SW480 (cell line): Measurements from ENCODE around the gene VPS41.

Experiments used
- DNase-seq: peaks from one replicate; pipeline ENCODE4 v3.0.0-alpha.2; 2016; ENCODE audit warnings: low spot score

Gene VPS41

DNA sequence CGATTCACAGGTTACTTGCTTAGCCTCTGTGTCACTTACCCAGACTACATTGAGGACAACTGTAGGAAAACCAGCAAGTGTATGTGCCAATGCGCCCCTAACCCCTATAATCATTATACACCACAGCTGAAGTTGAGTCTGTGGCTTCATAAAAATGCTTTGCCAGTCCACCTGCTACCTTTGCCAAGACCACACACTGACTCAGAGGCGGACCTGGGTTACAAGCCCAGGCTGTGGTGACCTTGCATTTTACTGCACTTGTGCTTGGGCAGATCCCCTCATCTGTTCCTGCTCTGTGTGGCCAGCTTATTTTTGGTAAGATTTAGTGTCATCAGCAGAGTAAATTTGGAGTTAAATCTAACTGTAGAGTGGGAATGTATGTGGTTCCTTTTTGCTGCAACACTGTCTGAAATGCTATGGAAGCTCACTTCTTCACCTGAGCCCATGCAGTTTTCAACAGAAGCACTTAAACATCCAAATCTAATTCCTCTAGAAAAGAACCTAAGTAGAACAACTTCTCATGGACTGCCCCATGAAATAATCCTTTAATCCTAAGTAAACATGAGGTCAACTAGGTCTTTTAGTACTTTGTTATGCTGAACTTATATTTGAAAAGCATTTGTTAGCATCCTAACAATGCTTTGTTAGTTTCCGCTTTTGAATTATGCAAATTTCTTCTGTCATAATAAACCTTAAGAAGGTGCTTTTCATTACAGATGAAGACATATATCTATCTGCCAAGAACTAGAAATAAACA, 181.6 kb downstream of the VPS41 start:
- DNase-seq = no peak

GRCh38 chr7:38723327-38723726, 185.7 kb downstream of the VPS41 start:
- DNase-seq = no peak

- DNase-seq = no peak
Measured at GRCh38 chr7:38716397-38716796, 192.6 kb downstream of the VPS41 start.

GRCh38 chr7:38709123-38709522, 199.9 kb downstream of the VPS41 start:
- no peak for DNase-seq

- DNase-seq = no peak
Measured at GRCh38 chr7:38704751-38705150, 204.2 kb downstream of the VPS41 start.

- DNase-seq = no peak
Measured at GRCh38 chr7:38704041-38704547, 204.9 kb downstream of the VPS41 start.

GRCh38 chr7:38703093-38703492, 205.9 kb downstream of the VPS41 start:
- no peak for DNase-seq

DNA sequence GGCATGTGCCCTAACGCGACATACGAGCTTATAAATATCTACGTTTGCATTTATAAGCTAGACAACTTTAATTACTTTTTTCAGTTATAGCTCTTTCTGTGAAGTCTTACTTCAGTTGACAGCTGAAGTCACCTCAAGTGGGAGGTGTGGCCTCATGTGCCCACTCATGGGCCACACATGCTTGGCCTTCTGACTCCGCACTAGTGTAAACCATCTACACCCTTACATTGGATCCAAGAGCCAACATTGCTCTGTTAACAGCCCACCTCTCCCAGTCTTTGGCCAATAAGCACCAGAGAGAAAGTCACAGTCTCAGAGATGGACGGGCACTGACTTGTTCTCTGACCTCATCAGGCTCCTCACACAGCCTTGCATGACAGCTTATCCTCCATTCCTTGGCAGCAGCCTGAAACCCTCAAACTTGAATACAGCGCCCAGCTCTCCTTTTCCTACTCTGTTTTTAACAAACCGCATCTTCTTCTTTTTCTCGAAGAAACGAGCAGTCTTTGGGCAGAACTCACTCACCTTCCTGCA, 206.9 kb downstream of the VPS41 start:
- no peak for DNase-seq

DNA sequence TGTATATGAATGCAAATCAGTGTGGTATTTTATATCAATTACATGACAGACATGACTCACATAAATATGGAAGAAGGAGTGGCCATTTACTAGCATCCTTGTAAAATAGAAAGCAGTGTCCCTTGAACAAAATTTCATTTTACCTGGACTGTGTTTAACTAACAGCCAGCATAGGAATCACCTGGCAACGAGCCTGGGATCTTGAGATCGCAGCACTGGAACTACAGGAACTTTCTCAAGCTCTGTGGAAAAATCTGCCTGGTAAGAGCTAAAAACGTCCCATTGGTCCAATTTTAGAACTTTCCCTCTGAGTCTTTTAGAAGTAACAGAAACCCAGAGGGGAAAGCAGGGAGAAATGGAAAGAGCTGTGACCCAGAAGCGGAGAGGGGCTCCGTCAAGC, 208.9 kb downstream of the VPS41 start:
- no peak for DNase-seq

- DNase-seq = no peak
Measured at GRCh38 chr7:38699471-38699870, 209.5 kb downstream of the VPS41 start.

DNA sequence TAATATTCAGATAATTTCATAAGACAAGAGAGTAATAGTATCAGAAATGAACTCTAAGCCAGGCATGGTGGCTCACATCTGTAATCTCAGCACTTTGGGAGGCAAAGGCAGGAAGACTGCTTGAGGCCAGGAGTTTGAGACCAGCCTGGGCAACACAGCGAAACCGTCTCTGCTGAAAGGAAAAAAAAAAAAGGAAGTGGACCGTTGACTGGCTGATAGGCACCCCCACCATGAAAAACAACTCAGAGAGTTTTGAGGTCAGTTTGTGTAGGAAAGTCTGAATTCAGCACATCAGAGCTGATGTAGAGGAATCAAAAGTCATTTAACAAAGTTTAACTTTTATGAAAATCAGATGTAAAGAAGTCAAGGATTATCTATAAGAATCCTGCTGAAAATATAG, 214.7 kb downstream of the VPS41 start:
- no peak for DNase-seq

DNA sequence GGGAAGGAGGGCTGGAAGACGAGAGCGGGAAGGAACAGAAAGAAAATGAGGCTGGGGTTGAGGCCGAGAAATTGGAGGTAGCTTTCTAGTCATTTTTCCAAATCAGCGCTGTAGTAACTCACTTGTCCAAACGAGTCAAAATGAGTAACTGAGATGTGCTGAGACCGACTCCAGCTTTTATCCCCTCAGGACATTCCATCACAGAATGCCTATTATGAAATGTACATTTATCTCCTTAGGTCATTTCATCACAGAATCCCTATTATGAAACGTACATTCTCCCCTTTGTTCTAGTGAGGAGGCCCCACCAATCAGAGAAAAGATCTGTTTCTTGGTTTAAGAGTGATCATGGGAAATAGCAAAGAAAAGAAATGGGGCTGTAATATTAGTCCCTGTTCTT, 222.1 kb downstream of the VPS41 start:
- DNase-seq = no peak

DNA sequence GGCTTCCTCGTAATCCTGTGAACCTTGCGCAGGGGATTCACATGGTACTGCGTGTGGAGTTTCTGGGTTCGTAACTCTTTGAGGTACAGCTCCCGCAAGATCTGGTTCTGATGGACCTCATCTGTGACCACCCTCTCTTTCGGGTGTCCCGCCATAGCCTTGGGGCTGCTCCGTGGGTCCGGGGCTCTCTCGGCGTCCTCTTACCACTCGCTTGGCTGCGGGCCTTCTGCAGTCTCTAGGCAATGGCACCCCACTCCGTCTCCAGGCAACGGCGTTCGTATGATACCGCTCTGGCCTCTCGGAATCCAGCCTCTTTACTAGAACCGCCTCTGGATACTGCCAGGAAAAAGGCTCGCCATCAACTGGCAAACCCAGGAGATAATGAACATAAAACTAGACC, 223.1 kb downstream of the VPS41 start:
- DNase-seq = no peak

GRCh38 chr7:38682606-38683005, 226.4 kb downstream of the VPS41 start:
- no peak for DNase-seq

- DNase-seq = no peak
Measured at GRCh38 chr7:38681882-38682281, 227.1 kb downstream of the VPS41 start.

DNA sequence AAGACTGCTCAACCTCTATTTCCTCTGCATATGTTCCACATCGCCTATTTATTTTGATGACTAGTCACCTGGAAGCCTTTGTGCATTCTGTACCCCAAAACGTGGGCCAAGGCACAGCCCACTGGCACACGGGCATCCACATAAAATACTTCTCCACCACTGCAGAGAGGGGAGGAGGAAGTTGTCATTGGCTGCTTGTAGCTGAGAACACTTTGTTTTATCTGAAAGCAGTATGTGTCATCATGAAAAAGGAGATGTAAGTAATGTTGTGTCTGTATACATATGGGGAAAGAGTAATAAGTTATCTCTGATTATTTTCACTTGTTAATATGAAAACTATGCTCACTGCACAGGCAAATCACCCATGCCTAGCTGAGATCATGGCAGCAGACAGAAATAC, 229.6 kb downstream of the VPS41 start:
- DNase-seq = no peak

DNA sequence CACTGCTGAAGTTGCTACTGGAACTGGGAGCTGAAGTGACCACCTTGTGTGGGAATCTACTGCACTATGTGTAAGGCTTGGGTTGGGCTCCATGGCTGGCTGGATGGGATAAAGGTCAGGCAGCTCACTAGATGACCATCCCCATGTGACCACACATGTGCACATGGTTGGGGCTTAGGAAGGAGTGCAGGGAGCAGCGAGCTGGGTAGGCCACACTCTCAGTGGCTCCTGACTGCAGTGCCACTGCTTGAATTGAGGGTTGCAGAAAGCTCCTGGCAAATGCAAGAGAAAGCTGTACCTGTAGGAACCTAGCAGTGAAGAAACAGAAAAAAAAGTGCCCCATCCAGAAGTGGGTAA, 230.3 kb downstream of the VPS41 start:
- DNase-seq = no peak

DNA sequence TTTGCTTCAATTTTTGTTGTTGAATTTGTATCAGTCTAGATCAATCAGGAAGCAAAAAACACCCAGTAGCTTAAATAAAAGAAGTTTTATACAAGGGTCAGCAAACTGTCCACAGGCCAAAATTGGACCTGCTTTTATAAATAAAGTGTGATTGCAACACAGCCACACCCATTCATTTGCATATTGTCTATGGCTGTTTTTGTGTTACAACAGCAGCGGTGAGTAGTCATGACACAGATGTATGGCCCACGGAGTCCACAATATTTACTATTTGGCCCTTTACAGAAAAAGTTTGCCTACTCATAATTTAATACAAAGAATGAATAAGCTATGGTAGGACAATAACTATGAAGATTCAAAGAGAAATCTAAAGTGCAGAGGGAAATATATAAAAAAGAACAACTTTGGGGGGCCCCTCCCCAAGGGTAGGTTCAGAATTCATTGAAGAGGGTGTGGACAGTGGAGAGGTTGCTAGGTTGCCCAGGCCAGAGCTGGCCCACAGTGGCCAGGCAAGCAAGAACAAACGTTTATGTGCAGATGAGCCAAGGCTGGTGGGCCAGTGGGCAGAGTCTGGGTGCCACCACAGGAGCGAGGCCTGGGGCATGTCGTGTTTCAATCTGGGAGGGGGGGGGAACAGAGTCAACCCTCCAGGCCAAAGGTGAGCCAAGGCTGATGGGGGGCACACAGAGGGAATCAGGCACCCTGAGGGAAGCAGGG, 230.9 kb downstream of the VPS41 start:
- no peak for DNase-seq

- DNase-seq = no peak
Measured at GRCh38 chr7:38675494-38676106, 233.4 kb downstream of the VPS41 start.

DNA sequence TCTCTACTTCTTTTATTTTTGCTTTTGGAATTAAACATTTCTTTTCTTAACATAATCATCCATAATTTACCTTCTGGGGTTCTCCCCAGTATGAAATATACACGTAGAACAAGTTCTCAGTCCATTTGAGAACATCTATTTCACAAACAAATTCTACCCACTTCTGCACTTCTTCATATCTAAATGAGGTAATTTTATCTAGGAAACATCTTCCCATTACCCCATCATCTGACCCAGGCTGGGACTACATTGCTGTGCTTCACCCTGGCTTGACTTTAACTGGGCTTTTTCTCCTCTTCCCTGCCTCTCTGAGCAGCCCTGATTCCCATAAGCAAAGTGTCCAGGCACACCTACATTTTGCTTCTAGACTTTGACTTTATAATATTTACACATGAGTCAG, 234.5 kb downstream of the VPS41 start:
- no peak for DNase-seq

DNA sequence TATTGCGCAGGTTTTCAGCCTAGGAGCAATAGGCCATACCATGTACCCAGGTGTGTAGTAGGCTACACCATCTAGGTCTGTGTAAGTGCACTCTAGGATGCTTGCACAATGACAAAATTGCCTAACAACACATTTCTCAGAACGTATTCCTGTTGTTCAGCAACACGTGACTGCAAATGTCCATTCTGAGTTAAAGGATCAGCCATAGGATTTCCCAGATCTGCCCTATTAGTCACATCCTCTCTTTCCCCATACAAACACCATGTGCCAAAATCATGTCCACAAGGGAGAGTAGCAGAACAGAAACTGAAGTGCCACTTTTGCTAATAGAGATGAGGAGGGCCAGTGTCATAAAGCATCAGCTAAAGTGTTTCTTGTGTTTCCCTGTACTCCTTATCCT, 235.2 kb downstream of the VPS41 start:
- no peak for DNase-seq
